GM18505 (cell line): Measurements from ENCODE around the gene CDHR2.

Experiments
- ATAC-seq: cut with Tn5 transposase; IDR thresholded peaks from one replicate; pipeline ENCODE4 v1.9.1; 2021; ENCODE audit not compliant: unreplicated experiment
- POLR2A ChIP-seq: IDR thresholded peaks from 4 replicates; pipeline ENCODE4 v1.6.1; 2011; ENCODE audit warnings: borderline replicate concordance; ENCODE audit not compliant: insufficient read depth, insufficient read length; ENCODE audit errors: extremely low read depth

Gene CDHR2

GRCh38 chr5:176644878-176645670 lies 95.9 kb downstream of the CDHR2 start:
- ATAC-seq: no peak
- TF ChIP-seq POLR2A: no peak
